Measurements from ENCODE around the gene SIRT6.

DNA sequence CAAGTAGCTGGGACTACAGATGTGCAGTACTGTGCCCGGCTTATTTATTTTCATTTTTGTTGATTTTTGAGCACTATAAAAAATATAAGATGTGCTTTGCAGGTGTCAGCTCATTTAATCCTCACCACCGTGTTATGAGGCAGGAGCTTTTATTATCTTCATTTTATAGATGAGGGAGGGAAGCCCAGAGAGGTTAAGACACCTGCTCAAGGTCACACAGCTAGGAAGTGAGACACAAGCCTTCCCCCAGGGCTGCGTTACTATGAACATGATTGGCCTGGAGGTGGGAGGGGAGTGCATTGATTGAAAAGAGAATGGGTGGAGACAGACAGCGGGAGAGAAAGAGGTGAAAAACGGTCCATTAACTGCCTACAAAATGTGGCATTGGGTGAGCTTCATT lies 7.3 kb upstream of the SIRT6 start:
- TF ChIP-seq ELF4 (IDR thresholded peaks at IDR 0.05) (no peak), HDGF (IDR thresholded peaks at IDR 0.05; ENCODE audit: borderline replicate concordance) (no peak), FOXA1 (IDR thresholded peaks at IDR 0.05) (no peak), FOXK2 (IDR thresholded peaks at IDR 0.05) (no peak), FOXM1 (IDR thresholded peaks at IDR 0.05; ENCODE audit: borderline replicate concordance) (no peak), SP1 (IDR thresholded peaks at IDR 0.05) (no peak), ARNT (IDR thresholded peaks at IDR 0.05) (no peak), BHLHE40 (IDR thresholded peaks at IDR 0.05; ENCODE audit: borderline replicate concordance) (no peak)
- TF ChIP-seq, protein P1, sequence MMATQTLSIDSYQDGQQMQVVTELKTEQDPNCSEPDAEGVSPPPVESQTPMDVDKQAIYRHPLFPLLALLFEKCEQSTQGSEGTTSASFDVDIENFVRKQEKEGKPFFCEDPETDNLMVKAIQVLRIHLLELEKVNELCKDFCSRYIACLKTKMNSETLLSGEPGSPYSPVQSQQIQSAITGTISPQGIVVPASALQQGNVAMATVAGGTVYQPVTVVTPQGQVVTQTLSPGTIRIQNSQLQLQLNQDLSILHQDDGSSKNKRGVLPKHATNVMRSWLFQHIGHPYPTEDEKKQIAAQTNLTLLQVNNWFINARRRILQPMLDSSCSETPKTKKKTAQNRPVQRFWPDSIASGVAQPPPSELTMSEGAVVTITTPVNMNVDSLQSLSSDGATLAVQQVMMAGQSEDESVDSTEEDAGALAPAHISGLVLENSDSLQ (IDR thresholded peaks at IDR 0.05), result no peak

All from HEK293T (cell line).